VCaP (cell line): ENCODE data around the gene SSUH2.

Experiments used
- H3K27ac ChIP-seq: fragments of 450-650 bp; 2 replicates; pipeline ENCODE4 v1.5.1; 2017
- CTCF ChIP-seq: fragments of 450-650 bp; conservative IDR thresholded peaks from 2 replicates; pipeline ENCODE4 v1.5.1; 2017; ENCODE audit warnings: mild to moderate bottlenecking, moderate library complexity

Gene SSUH2

GRCh38 chr3:8622873-8623691 is 21.5 kb downstream of the SSUH2 start:
- H3K27ac ChIP-seq = peak overlapping the region; percentile 21; the same call in 1 of the 2 replicates
- peak; percentile 96 for TF ChIP-seq CTCF

GRCh38 chr3:8621872-8622271 is 22.7 kb downstream of the SSUH2 start:
- TF ChIP-seq CTCF = no peak
- no peak overlapping the region for H3K27ac ChIP-seq

- no peak for TF ChIP-seq CTCF
- H3K27ac ChIP-seq = no peak overlapping the region
Measured at GRCh38 chr3:8621141-8621540, 23.5 kb downstream of the SSUH2 start.

GRCh38 chr3:8619548-8619947 is 25.1 kb downstream of the SSUH2 start:
- no peak overlapping the region for H3K27ac ChIP-seq
- TF ChIP-seq CTCF = no peak

- no peak for TF ChIP-seq CTCF
- H3K27ac ChIP-seq = no peak overlapping the region
Measured at GRCh38 chr3:8618950-8619349, 25.6 kb downstream of the SSUH2 start.

GRCh38 chr3:8617921-8618320 is 26.7 kb downstream of the SSUH2 start:
- no peak overlapping the region for H3K27ac ChIP-seq
- TF ChIP-seq CTCF = no peak

- no peak overlapping the region; the same call in 1 of the 2 replicates for H3K27ac ChIP-seq
- no peak for TF ChIP-seq CTCF
Measured at GRCh38 chr3:8610951-8611350, 33.6 kb downstream of the SSUH2 start.
